Measurements from ENCODE around the gene KRTAP4-11. TPM values are rescaled to one million over a fixed set of nuclear protein-coding genes. Genes with fewer than 3 reads are reported as not detected.

The KRTAP4-11 gene
- total RNA-seq, 1 experiment from 2014 or later, result not detected

DNA sequence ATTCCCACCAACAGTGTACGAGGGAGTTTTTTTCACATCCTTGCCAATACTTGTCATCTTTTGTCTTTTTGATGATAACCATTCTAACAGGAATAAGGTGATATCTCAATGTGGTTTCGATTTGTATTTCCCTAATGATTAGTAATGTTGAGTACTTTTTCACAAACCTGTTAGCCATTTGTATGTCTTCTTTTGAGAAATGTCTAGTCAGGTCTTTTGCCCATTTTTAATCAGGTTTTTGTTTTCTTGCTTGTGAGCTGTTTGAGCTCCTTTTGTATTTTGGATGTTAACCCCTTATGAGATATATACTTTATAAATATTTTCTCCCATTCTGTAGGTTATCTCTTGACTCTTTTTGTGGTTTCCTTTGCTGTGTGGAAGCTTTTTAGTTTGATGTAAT is 33.4 kb upstream of the KRTAP4-11 start:
- no CpG with 5 or more reads among the region's 2 CpGs for WGBS (ENCODE audit: extremely low coverage, insufficient read length, low lambda C conversion rate)
- no peak overlapping the region for H3K4me3 Mint-ChIP-seq
- H3K4me1 Mint-ChIP-seq, result peaks cover 2 to 10% of the 10 kb centered on the region in 2 experiments
- no peaks in the 10 kb centered on the region for H4K20me1 ChIP-seq (ENCODE audit: control insufficient read depth, insufficient read depth, insufficient read length)
- H4K8ac ChIP-seq (replicated peaks; ENCODE audit: insufficient read length, low read depth, low read length), result no peak overlapping the region
- no peaks in the 10 kb centered on the region; a peak in 1 of 7 replicates for H3K36me3 Mint-ChIP-seq (ENCODE audit: insufficient read depth in 1 of 3, low read depth in 3 of 3)
- no peaks in the 10 kb centered on the region for H3K9me3 Mint-ChIP-seq
- no peak overlapping the region for H3K27ac Mint-ChIP-seq
- H2AK5ac ChIP-seq (ENCODE audit: insufficient read length, low read length), result no peak overlapping the region
- no peak overlapping the region for H3K23ac ChIP-seq (ENCODE audit: insufficient read length, low read depth, low read length)
- H4K5ac ChIP-seq (ENCODE audit: insufficient read length, low read depth, low read length), result no peak overlapping the region
- no peak overlapping the region for H2BK5ac ChIP-seq (ENCODE audit: insufficient read length, low read length)
- no peak overlapping the region for H3T11ph ChIP-seq (ENCODE audit: low read length)
- no peak overlapping the region for H2BK15ac ChIP-seq (ENCODE audit: low read depth, low read length)
- H2BK120ac ChIP-seq (ENCODE audit: low read depth, low read length, poor library complexity, severe bottlenecking), result no peak overlapping the region
- no peaks in the 10 kb centered on the region for H3K27me3 ChIP-seq (ENCODE audit: insufficient read depth, low read length)
- no peak overlapping the region for H2AFZ ChIP-seq (ENCODE audit: low read length)
- H3K14ac ChIP-seq (ENCODE audit: insufficient read depth, low read length), result no peak overlapping the region
- H3K27me3 Mint-ChIP-seq (ENCODE audit: low read depth), result peaks cover 2% of the 10 kb centered on the region; the same call in 1 of the 2 replicates
- H3K79me2 ChIP-seq (ENCODE audit: insufficient read depth, low read length), result no peaks in the 10 kb centered on the region
- H3K9me3 ChIP-seq (ENCODE audit: control insufficient read depth, low read depth, low read length), result no peaks in the 10 kb centered on the region
- no peak overlapping the region for H2BK12ac ChIP-seq (ENCODE audit: insufficient read length, low read depth, low read length)
- no peak for DNase-seq
- H4K91ac ChIP-seq (ENCODE audit: insufficient read length, low read depth, low read length), result no peak overlapping the region
- H3K27ac ChIP-seq (ENCODE audit: insufficient read length, low read depth, low read length), result no peak overlapping the region
- H3K18ac ChIP-seq (ENCODE audit: insufficient read length, low read depth, low read length), result no peak overlapping the region
- H3K23me2 ChIP-seq (ENCODE audit: insufficient read length, low read depth, low read length, poor library complexity, severe bottlenecking), result no peaks in the 10 kb centered on the region
- no peaks in the 10 kb centered on the region for H3K4me1 ChIP-seq (ENCODE audit: insufficient read depth, low read length)
- no peaks in the 10 kb centered on the region for H3K79me1 ChIP-seq (ENCODE audit: insufficient read depth, low read depth, low read length, poor library complexity, severe bottlenecking)
- H2BK20ac ChIP-seq (ENCODE audit: low read depth, low read length, poor library complexity, severe bottlenecking), result no peak overlapping the region
- H3K56ac ChIP-seq (ENCODE audit: insufficient read length, low read depth, low read length), result no peak overlapping the region
- H3K9ac ChIP-seq (ENCODE audit: extremely low read depth, insufficient read length, low read length), result no peak overlapping the region
- no peak overlapping the region for H3K4ac ChIP-seq (ENCODE audit: low read depth, low read length)
- H3K4me2 ChIP-seq (ENCODE audit: insufficient read depth, insufficient read length, low read length), result no peak overlapping the region
- TF ChIP-seq, protein P1, sequence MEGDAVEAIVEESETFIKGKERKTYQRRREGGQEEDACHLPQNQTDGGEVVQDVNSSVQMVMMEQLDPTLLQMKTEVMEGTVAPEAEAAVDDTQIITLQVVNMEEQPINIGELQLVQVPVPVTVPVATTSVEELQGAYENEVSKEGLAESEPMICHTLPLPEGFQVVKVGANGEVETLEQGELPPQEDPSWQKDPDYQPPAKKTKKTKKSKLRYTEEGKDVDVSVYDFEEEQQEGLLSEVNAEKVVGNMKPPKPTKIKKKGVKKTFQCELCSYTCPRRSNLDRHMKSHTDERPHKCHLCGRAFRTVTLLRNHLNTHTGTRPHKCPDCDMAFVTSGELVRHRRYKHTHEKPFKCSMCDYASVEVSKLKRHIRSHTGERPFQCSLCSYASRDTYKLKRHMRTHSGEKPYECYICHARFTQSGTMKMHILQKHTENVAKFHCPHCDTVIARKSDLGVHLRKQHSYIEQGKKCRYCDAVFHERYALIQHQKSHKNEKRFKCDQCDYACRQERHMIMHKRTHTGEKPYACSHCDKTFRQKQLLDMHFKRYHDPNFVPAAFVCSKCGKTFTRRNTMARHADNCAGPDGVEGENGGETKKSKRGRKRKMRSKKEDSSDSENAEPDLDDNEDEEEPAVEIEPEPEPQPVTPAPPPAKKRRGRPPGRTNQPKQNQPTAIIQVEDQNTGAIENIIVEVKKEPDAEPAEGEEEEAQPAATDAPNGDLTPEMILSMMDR (conservative IDR thresholded peaks at IDR 0.05), result no peak

Measured in H9 (cell line).